Measurements from ENCODE around the gene ABI3. TPM values are rescaled to one million over a fixed set of nuclear protein-coding genes. Genes with fewer than 3 reads are reported as not detected.

The ABI3 gene
- total and polyA plus RNA-seq, 12 donors = 2.4 to 39.9 (median 15.1) TPM

GRCh38 chr17:49252148-49252695 lies 41.7 kb downstream of the ABI3 start:
- Histone ChIP-seq H3K4me1 (replicated peaks in 1 of 2) (peaks cover 0 to 4% of the 10 kb centered on the region in 2 donors), H3K27me3 (no peaks in the 10 kb centered on the region), H3K9me3 (replicated peaks in 1 of 3) (no peaks in the 10 kb centered on the region), H3K27ac (peak overlapping the region in 1 of 5 donors; percentile 70), H3K4me3 (no peak overlapping the region), H3K36me3 (replicated peaks in 1 of 2) (no peaks in the 10 kb centered on the region)
- peak; percentile 77 to 92 (median 84) for DNase-seq
- intact Hi-C loops (cut with DNase I) = no loop called here
- TF ChIP-seq POLR2A (IDR thresholded peaks at IDR 0.05) (no peak), CTCF (IDR thresholded peaks at IDR 0.05) (peak in 1 of 6 experiments; percentile 14)
- WGBS, 4 donors = 42 to 54% (median 44%) methylated on average over 4 to 6 of the region's 6 CpGs

DNA sequence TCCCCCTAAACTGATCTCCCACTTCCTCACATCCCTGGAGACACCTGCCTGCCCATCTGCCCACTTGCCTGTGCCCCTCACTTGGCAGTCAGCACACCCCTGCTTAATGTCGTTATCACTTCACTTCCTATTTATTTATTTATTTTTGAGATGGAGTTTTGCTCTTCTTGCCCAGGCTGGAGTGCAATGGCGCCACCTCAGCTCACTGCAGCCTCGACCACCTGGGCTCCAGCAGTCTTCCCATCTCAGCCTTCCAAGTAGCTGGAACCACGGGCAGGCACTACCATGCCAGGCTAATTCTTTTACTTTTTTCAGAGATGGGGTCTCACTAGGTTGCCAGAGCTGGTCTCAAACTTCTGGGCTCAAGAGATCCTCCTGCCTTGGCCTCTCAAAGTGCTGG lies 43.6 kb downstream of the ABI3 start:
- H3K27me3 ChIP-seq = no peaks in the 10 kb centered on the region
- intact Hi-C loops (cut with DNase I) = no loop called here
- no peak for TF ChIP-seq CTCF (IDR thresholded peaks at IDR 0.05)
- no peak for TF ChIP-seq POLR2A (IDR thresholded peaks at IDR 0.05)
- H3K4me3 ChIP-seq = no peak overlapping the region
- peaks cover 0 to 4% of the 10 kb centered on the region in 2 donors for H3K4me1 ChIP-seq (replicated peaks in 1 of 2)
- H3K27ac ChIP-seq = no peak overlapping the region
- no peak for DNase-seq
- 69 to 88% (median 84%) methylated on average over 4 of the region's 4 CpGs for WGBS, 4 donors
- H3K36me3 ChIP-seq (replicated peaks in 1 of 2) = no peaks in the 10 kb centered on the region
- H3K9me3 ChIP-seq (replicated peaks in 1 of 3) = no peaks in the 10 kb centered on the region

DNA sequence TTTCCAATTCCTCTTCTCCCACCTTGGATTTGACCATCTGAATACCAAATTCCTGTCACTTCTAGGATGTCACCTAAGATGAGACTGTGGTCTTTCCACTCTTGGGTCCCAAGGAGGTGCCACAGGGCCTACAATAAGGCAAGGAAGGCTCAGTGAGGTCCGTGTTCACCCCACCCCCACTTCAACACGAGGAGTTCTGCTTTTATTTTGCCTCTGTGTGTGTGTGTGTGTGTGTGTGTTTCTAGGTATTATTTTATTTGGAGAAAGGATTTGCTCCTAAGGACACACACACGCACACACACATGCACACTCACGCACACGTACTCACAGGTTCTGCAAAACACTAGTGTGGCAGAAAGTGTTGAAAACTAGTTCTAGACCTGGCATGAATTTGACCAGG lies 44.6 kb downstream of the ABI3 start:
- no peak for TF ChIP-seq POLR2A (IDR thresholded peaks at IDR 0.05)
- TF ChIP-seq CTCF (IDR thresholded peaks at IDR 0.05) = no peak
- no peak overlapping the region for H3K4me3 ChIP-seq
- no peaks in the 10 kb centered on the region for H3K9me3 ChIP-seq (replicated peaks in 1 of 3)
- 58 to 88% (median 75%) methylated on average over 5 of the region's 5 CpGs for WGBS, 4 donors
- intact Hi-C loops (cut with DNase I) = no loop called here
- no peak for DNase-seq
- peaks cover 0 to 4% of the 10 kb centered on the region in 2 donors for H3K4me1 ChIP-seq (replicated peaks in 1 of 2)
- no peak overlapping the region for H3K27ac ChIP-seq
- H3K36me3 ChIP-seq (replicated peaks in 1 of 2) = no peaks in the 10 kb centered on the region
- no peaks in the 10 kb centered on the region for H3K27me3 ChIP-seq

GRCh38 chr17:49258394-49258793 lies 47.9 kb downstream of the ABI3 start:
- no peaks in the 10 kb centered on the region for H3K4me1 ChIP-seq (replicated peaks in 1 of 2)
- no peak for DNase-seq
- no peaks in the 10 kb centered on the region for H3K36me3 ChIP-seq (replicated peaks in 1 of 2)
- H3K9me3 ChIP-seq (replicated peaks in 1 of 3) = no peaks in the 10 kb centered on the region
- H3K27ac ChIP-seq = no peak overlapping the region
- 87 to 91% (median 89%) methylated on average over 3 of the region's 3 CpGs for whole genome bisulfite sequencing, 4 donors
- no peaks in the 10 kb centered on the region for H3K27me3 ChIP-seq
- intact Hi-C loops (cut with DNase I) = no loop called here
- TF ChIP-seq POLR2A (IDR thresholded peaks at IDR 0.05) (no peak), CTCF (IDR thresholded peaks at IDR 0.05) (no peak)
- H3K4me3 ChIP-seq = no peak overlapping the region

Data from adrenal gland (tissue), 12 donors.